Measurements from ENCODE around the gene GPN1.

GPN1 gene

GRCh38 chr2:27645197-27645596 lies 16.3 kb downstream of the GPN1 start:
- DNase-seq (ENCODE audit: low read depth, low spot score): no peak
- H3K4me3 ChIP-seq (ENCODE audit: low read depth, low read length): no peak overlapping the region
- no peak for TF ChIP-seq CTCF (IDR thresholded peaks at IDR 0.05; ENCODE audit: low read depth, low read length)
- in situ Hi-C loops (cut with HindIII; ENCODE audit: low sequenced_read_pairs): no loop called here

- DNase-seq (ENCODE audit: low read depth, low spot score): peak; percentile 37
- TF ChIP-seq CTCF (IDR thresholded peaks at IDR 0.05; ENCODE audit: low read depth, low read length): no peak
- in situ Hi-C loops (cut with HindIII; ENCODE audit: low sequenced_read_pairs): no loop called here
- no peak overlapping the region for H3K4me3 ChIP-seq (ENCODE audit: low read depth, low read length)
Observed at GRCh38 chr2:27647289-27647688, 18.4 kb downstream of the GPN1 start.

- H3K4me3 ChIP-seq (ENCODE audit: low read depth, low read length): no peak overlapping the region
- in situ Hi-C loops (cut with HindIII; ENCODE audit: low sequenced_read_pairs): no loop called here
- TF ChIP-seq CTCF (IDR thresholded peaks at IDR 0.05; ENCODE audit: low read depth, low read length): no peak
- no peak for DNase-seq (ENCODE audit: low read depth, low spot score)
Observed at GRCh38 chr2:27647737-27648136, 18.9 kb downstream of the GPN1 start.

DNA sequence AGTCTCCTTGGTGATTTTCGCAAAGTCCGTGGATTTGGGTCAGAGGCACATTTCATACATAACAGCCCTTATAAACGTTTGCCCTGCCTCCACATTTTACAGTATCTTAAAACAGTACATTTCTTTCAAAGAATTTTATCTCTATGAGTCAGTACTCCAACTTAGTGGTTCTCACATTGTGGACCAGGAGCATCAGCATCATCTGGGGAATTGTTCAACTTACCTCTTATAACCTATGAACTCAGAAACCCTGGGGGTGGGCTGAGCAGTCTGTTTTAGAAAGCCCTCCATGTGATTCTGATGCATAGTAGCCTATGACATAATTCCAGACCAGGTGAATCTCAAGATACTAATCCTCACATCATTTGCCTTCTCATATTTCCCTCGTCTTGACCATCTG lies 22.2 kb downstream of the GPN1 start:
- DNase-seq (ENCODE audit: low read depth, low spot score): no peak

DNA sequence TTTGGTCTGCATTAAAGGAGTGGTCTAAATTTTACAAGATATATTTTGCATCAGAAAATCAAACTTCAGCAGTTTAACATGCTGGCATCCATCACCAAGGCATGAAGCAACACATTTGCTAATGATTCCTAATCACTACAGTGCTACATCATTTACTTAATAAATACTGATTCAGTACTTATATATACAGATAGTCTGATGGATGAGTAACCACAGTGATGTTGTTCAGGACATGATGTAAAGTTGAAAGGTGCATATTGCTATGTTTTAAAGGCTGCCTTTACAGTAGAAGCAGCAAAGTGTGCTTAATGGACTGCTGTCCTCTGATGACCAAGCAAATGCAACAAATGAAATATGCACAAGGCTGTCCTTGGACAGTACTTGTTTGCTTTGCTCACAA lies 23.5 kb downstream of the GPN1 start:
- H3K4me3 ChIP-seq (ENCODE audit: low read depth, low read length): no peak overlapping the region
- no peak for TF ChIP-seq CTCF (IDR thresholded peaks at IDR 0.05; ENCODE audit: low read depth, low read length)
- DNase-seq (ENCODE audit: low read depth, low spot score): no peak
- in situ Hi-C loops (cut with HindIII; ENCODE audit: low sequenced_read_pairs): no loop called here

More for the DNA sequence above, 22.2 kb downstream of the GPN1 start:
- in situ Hi-C loops (cut with HindIII; ENCODE audit: low sequenced_read_pairs): no loop called here
- TF ChIP-seq CTCF (IDR thresholded peaks at IDR 0.05; ENCODE audit: low read depth, low read length): no peak
- H3K4me3 ChIP-seq (ENCODE audit: low read depth, low read length): no peak overlapping the region

- in situ Hi-C loops (cut with HindIII; ENCODE audit: low sequenced_read_pairs): no loop called here
- DNase-seq (ENCODE audit: low read depth, low spot score): no peak
- no peak for TF ChIP-seq CTCF (IDR thresholded peaks at IDR 0.05; ENCODE audit: low read depth, low read length)
- H3K4me3 ChIP-seq (ENCODE audit: low read depth, low read length): no peak overlapping the region
Observed at GRCh38 chr2:27652790-27653189, 23.9 kb downstream of the GPN1 start.

DNA sequence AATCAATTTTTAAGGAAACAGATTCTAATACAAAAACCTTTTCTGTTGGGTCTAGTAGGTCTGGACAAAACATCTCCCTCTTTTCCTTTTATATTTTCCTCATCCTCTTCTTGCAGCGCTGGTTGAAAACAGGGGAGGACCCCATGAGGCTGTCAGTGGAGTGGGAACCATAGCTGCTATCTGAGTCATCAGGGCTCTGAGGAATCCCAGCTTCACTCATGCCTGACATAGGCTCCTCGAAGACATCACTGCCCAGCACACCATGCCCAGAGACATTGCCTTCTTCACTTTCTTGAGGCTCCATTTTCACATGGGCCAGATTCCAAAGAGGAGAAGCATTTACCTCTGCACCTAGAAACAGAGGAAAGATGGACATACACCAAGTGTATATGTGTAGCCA lies 24.5 kb downstream of the GPN1 start:
- in situ Hi-C loops (cut with HindIII; ENCODE audit: low sequenced_read_pairs): no loop called here
- no peak for TF ChIP-seq CTCF (IDR thresholded peaks at IDR 0.05; ENCODE audit: low read depth, low read length)
- H3K4me3 ChIP-seq (ENCODE audit: low read depth, low read length): no peak overlapping the region
- peak; percentile 25 for DNase-seq (ENCODE audit: low read depth, low spot score)

All from astrocyte of the spinal cord (primary cell).